ENCODE data around the gene PRKCE. TPM values are rescaled to one million over a fixed set of nuclear protein-coding genes. Genes with fewer than 3 reads are reported as not detected.

PRKCE gene
- total RNA-seq, 1 experiment from 2014 or later, result 14.8 TPM

DNA sequence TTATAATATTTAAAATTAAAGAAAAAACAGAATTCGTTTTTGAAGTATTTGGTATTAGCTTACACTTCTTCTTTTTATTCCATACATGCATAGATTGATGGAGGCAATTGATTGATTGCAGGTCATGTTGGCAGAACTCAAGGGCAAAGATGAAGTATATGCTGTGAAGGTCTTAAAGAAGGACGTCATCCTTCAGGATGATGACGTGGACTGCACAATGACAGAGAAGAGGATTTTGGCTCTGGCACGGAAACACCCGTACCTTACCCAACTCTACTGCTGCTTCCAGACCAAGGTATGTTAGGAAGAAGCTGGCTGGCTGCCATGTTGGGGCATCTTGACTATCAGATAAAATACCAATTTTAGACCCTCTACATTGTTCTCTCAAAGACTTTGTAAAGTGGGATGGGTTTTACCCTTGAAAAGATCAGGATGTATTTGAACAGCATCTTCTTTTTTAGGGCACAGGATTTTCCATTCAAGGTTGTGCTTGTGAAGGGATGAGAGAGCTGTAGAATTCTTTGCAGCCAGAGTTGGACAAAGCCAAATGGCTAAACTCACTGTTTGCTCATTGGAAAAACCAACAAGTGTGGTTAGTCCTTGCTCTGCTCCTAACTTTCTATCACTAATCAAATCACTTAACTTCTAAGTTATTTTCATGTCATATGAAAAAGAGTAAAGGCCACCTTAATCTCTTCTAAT, 358.9 kb downstream of the PRKCE start:
- BruUV-seq (replicated peaks), result no TSS peak
- H2AFZ ChIP-seq (ENCODE audit: low read depth, low read length, poor library complexity, severe bottlenecking), result no peak overlapping the region
- no peak overlapping the region for H3K27ac ChIP-seq (ENCODE audit: low read depth, low read length)
- RAD21 ChIA-PET (ENCODE audit: low non-redundant PET in 1 of 2, low total read pairs in 2 of 2, uncharacterized antibody in 2 of 2, unreplicated experiment in 2 of 2), result no interaction called here
- DNase-seq (ENCODE audit: low read depth, low spot score) (no peak), ATAC-seq (no peak)
- TF ChIP-seq, protein P1, sequence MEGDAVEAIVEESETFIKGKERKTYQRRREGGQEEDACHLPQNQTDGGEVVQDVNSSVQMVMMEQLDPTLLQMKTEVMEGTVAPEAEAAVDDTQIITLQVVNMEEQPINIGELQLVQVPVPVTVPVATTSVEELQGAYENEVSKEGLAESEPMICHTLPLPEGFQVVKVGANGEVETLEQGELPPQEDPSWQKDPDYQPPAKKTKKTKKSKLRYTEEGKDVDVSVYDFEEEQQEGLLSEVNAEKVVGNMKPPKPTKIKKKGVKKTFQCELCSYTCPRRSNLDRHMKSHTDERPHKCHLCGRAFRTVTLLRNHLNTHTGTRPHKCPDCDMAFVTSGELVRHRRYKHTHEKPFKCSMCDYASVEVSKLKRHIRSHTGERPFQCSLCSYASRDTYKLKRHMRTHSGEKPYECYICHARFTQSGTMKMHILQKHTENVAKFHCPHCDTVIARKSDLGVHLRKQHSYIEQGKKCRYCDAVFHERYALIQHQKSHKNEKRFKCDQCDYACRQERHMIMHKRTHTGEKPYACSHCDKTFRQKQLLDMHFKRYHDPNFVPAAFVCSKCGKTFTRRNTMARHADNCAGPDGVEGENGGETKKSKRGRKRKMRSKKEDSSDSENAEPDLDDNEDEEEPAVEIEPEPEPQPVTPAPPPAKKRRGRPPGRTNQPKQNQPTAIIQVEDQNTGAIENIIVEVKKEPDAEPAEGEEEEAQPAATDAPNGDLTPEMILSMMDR (IDR thresholded peaks at IDR 0.05 in 2 of 3, conservative IDR thresholded peaks at IDR 0.05 in 1 of 3; ENCODE audit: borderline replicate concordance in 1 of 3, insufficient read depth in 1 of 3, low read depth in 2 of 3, low read length in 2 of 3), result no peak
- TF ChIP-seq, protein P2, sequence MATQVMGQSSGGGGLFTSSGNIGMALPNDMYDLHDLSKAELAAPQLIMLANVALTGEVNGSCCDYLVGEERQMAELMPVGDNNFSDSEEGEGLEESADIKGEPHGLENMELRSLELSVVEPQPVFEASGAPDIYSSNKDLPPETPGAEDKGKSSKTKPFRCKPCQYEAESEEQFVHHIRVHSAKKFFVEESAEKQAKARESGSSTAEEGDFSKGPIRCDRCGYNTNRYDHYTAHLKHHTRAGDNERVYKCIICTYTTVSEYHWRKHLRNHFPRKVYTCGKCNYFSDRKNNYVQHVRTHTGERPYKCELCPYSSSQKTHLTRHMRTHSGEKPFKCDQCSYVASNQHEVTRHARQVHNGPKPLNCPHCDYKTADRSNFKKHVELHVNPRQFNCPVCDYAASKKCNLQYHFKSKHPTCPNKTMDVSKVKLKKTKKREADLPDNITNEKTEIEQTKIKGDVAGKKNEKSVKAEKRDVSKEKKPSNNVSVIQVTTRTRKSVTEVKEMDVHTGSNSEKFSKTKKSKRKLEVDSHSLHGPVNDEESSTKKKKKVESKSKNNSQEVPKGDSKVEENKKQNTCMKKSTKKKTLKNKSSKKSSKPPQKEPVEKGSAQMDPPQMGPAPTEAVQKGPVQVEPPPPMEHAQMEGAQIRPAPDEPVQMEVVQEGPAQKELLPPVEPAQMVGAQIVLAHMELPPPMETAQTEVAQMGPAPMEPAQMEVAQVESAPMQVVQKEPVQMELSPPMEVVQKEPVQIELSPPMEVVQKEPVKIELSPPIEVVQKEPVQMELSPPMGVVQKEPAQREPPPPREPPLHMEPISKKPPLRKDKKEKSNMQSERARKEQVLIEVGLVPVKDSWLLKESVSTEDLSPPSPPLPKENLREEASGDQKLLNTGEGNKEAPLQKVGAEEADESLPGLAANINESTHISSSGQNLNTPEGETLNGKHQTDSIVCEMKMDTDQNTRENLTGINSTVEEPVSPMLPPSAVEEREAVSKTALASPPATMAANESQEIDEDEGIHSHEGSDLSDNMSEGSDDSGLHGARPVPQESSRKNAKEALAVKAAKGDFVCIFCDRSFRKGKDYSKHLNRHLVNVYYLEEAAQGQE (IDR thresholded peaks at IDR 0.05; ENCODE audit: low read depth), result no peak
- TF ChIP-seq ZFX (IDR thresholded peaks at IDR 0.05) (no peak), MAX (IDR thresholded peaks at IDR 0.05) (no peak), JUND (IDR thresholded peaks at IDR 0.05) (no peak), RAD21 (IDR thresholded peaks at IDR 0.05; ENCODE audit: low read depth) (no peak), EZH2 (IDR thresholded peaks at IDR 0.05) (no peak), CBX3 (IDR thresholded peaks at IDR 0.05; ENCODE audit: low read depth) (no peak), SIN3A (IDR thresholded peaks at IDR 0.05; ENCODE audit: low read depth) (no peak), TCF7L2 (IDR thresholded peaks at IDR 0.05; ENCODE audit: borderline replicate concordance, extremely low read depth, insufficient read depth, insufficient read length) (no peak), FOSL1 (IDR thresholded peaks at IDR 0.05; ENCODE audit: low read depth) (no peak), EGR1 (IDR thresholded peaks at IDR 0.05; ENCODE audit: low read depth) (no peak), ZNF274 (IDR thresholded peaks at IDR 0.05; ENCODE audit: low read depth, low read length) (no peak)
- TF ChIP-seq, protein P3, sequence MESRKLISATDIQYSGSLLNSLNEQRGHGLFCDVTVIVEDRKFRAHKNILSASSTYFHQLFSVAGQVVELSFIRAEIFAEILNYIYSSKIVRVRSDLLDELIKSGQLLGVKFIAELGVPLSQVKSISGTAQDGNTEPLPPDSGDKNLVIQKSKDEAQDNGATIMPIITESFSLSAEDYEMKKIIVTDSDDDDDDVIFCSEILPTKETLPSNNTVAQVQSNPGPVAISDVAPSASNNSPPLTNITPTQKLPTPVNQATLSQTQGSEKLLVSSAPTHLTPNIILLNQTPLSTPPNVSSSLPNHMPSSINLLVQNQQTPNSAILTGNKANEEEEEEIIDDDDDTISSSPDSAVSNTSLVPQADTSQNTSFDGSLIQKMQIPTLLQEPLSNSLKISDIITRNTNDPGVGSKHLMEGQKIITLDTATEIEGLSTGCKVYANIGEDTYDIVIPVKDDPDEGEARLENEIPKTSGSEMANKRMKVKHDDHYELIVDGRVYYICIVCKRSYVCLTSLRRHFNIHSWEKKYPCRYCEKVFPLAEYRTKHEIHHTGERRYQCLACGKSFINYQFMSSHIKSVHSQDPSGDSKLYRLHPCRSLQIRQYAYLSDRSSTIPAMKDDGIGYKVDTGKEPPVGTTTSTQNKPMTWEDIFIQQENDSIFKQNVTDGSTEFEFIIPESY (IDR thresholded peaks at IDR 0.05; ENCODE audit: extremely low read depth, insufficient replicate concordance, low read length), result no peak
- no peak overlapping the region for H3K4me2 ChIP-seq (ENCODE audit: low read length)
- H3K9me2 ChIP-seq (ENCODE audit: insufficient read depth), result no peaks in the 10 kb centered on the region
- CTCF ChIA-PET, result interaction anchor here (1.1 to 1.6 kb wide), 4 partner anchors 17 to 446 kb away, joined by 3 to 6 read pairs (median 3); no protein-coding TSS in a partner anchor
- H3K36me3 ChIP-seq (ENCODE audit: control insufficient read depth in 1 of 2, insufficient read depth in 2 of 2, low read length in 2 of 2), result no peaks in the 10 kb centered on the region
- H3K27me3 ChIP-seq (ENCODE audit: insufficient read depth, low read length), result no peaks in the 10 kb centered on the region
- H4K20me1 ChIP-seq (ENCODE audit: insufficient read depth), result no peaks in the 10 kb centered on the region
- POLR2A ChIA-PET, result no interaction called here
- peaks cover 0 to 8% of the 10 kb centered on the region in 2 experiments; a peak in 1 of 4 replicates for H3K4me1 ChIP-seq (ENCODE audit: control insufficient read depth in 1 of 2, insufficient read depth in 2 of 2, low read length in 2 of 2)
- no peak overlapping the region for H3K4me3 ChIP-seq (replicated peaks in 1 of 2; ENCODE audit: low read depth in 1 of 2, low read length in 2 of 2)
- no peaks in the 10 kb centered on the region for H3K79me2 ChIP-seq (ENCODE audit: insufficient read depth, low read length)
- intact Hi-C loops (cut with micrococcal nuclease), result loop anchor here (2.0 kb wide), 1 partner anchor 878 kb away; no protein-coding TSS in a partner anchor
- H3K9me3 ChIP-seq (ENCODE audit: control insufficient read depth in 1 of 2, insufficient read depth in 1 of 2, low read depth in 1 of 2, low read length in 2 of 2), result no peaks in the 10 kb centered on the region
- no peak overlapping the region for H3K9ac ChIP-seq (ENCODE audit: low read length)
